Pancreas (tissue), 10 donors: ENCODE measurements around the gene ETV3L. TPM values are rescaled to one million over a fixed set of nuclear protein-coding genes. Genes with fewer than 3 reads are reported as not detected.

Experiments used
- ATAC-seq, 4 donors: fragments of 200-7000 bp; cut with Tn5 transposase; one replicate each; pipeline versions ENCODE4 v1.8.0 to v1.9.1; 2020; ENCODE audit warnings: mild to moderate bottlenecking in 4 of 4, moderate library complexity in 4 of 4
- DNase-seq, 6 donors: peaks; one replicate each; pipeline ENCODE4 v3.0.0-alpha.2; 2020
- FAIRE-seq: peaks from 2 replicates; lab custom pipeline; 2012; peaks lifted over from hg19 to GRCh38; lab: Jason Lieb, UNC
- H3K27ac ChIP-seq, 4 donors: fragments of 200-600 bp; sonication (generic); 1 replicate in 3 of 4; 2 replicates in 1 of 4; pipeline versions ENCODE4 v1.5.0 to v1.8.0; 2020
- H3K27me3 ChIP-seq, 4 donors: fragments of 200-600 bp; one replicate each; pipeline ENCODE4 v1.8.0; 2021
- H3K36me3 ChIP-seq, 3 donors: fragments of 200-600 bp; sonication (generic) in 1 of 3; one replicate each; pipeline versions ENCODE4 v1.5.0 to v1.8.0; 2020 to 2021
- H3K4me1 ChIP-seq, 3 donors: fragments of 200-600 bp; one replicate each; pipeline ENCODE4 v1.8.0; 2021
- H3K4me3 ChIP-seq, 4 donors: fragments of 200-600 bp; sonication (generic) in 2 of 4; one replicate each; pipeline versions ENCODE4 v1.5.0 to v1.8.0; 2020 to 2021
- H3K9me3 ChIP-seq, 4 donors: fragments of 200-600 bp; one replicate each; pipeline ENCODE4 v1.8.0; 2021
- WGBS, 2 donors: extraction: QIAGEN DNeasy Blood & Tissue Kit; methylation state at CpG; one replicate each; pipeline ENCODE4 v1.1.7; 2013; 5-methylcytosine and 5-hydroxymethylcytosine counted together
- intact Hi-C, 3 donors: fragments of 100-400 bp; cut with DNase I; formaldehyde crosslinking; loops; one replicate each; pipeline versions ENCODE4 v1.11.1 to v1.14.2; 2022
- polyA plus RNA-seq, 2 donors: library from polyadenylated mRNA; stranded (reverse); fragments of 200-250 nt; gene quantifications; one replicate each; pipeline ENCODE4 v1.2.3, GENCODE V29; 2013
- total RNA-seq, 6 donors: library from RNA; stranded (reverse); fragmentation: NEBNext Ultra II Directional in 4 of 6; extraction: Animal tissue kit (Norgen Biotek cat#: 25700) in 4 of 6; gene quantifications; one replicate each; pipeline versions ENCODE4 v1.2.1 to v1.2.4, GENCODE V29; 2021 to 2023
- TF ChIP-seq, protein P1 (sequence below), 4 donors: fragments of 200-600 bp; sonication (generic) in 3 of 4; IDR thresholded peaks; one replicate each; pipeline versions ENCODE4 v1.5.0 to v1.8.0; 2021; ENCODE audit warnings: antibody characterized with exemption in 4 of 4
- donor health status: healthy with polysubstance abuse.
- donor health status: DM: no; HTN: no; CAD: no; lungs with moderate emphysema.
- donor health status: DM: no; HTN: no; CAD: no.
- donor health status: control.
- donor health status: control.
- donor health status: Bipolar disorder and iron deficiency.
- donor health status: DM: yes; HTN: yes; CAD: no.
- donor health status: DM: no; HTN: no; CAD: no.
- donor health status: DM: no; HTN: no; CAD: no.
- donor health status: DM: yes; HTN: yes; CAD: no.

ETV3L gene
- total and polyA plus RNA-seq, 8 donors, result 0.14 TPM; not detected in 7

DNA sequence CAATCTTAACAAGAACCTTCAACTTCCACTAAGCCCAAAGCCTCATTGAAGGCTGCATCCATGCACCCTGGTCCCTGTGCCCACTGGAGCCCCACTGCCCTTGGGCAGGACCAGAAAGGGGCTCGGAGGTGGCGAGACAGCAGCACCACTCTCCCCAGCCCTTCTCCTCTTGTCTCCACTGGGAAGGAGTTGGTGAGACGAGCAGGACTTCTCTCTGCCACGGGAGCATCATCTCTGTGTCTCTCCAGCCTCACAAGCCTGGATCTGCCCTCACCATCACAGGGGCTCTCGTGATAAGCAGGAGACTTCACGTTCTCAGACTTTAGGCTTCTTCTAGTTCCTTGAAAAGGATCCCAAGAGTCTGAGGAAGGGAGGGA, 7.2 kb upstream of the ETV3L start:
- WGBS, 2 donors, result 49 to 51% methylated on average over 6 of the region's 6 CpGs
- intact Hi-C loops, result no loop called here
- no peaks in the 10 kb centered on the region for H3K36me3 ChIP-seq

GRCh38 chr1:157105988-157106812, 6.6 kb upstream of the ETV3L start:
- H3K27ac ChIP-seq, result no peak overlapping the region
- no peak overlapping the region for H3K4me3 ChIP-seq
- H3K4me1 ChIP-seq, result no peaks in the 10 kb centered on the region
- ATAC-seq, result peak in 3 of 4 donors; percentile 39 to 81 (median 72)
- DNase-seq, result peak in 2 of 6 donors; percentile 24 to 47
- FAIRE-seq, result no peak
- WGBS, 2 donors, result 45 to 61% methylated on average over 6 of the region's 6 CpGs
- no peaks in the 10 kb centered on the region for H3K9me3 ChIP-seq
- intact Hi-C loops, result no loop called here
- H3K36me3 ChIP-seq, result no peaks in the 10 kb centered on the region
- TF ChIP-seq, protein P1, sequence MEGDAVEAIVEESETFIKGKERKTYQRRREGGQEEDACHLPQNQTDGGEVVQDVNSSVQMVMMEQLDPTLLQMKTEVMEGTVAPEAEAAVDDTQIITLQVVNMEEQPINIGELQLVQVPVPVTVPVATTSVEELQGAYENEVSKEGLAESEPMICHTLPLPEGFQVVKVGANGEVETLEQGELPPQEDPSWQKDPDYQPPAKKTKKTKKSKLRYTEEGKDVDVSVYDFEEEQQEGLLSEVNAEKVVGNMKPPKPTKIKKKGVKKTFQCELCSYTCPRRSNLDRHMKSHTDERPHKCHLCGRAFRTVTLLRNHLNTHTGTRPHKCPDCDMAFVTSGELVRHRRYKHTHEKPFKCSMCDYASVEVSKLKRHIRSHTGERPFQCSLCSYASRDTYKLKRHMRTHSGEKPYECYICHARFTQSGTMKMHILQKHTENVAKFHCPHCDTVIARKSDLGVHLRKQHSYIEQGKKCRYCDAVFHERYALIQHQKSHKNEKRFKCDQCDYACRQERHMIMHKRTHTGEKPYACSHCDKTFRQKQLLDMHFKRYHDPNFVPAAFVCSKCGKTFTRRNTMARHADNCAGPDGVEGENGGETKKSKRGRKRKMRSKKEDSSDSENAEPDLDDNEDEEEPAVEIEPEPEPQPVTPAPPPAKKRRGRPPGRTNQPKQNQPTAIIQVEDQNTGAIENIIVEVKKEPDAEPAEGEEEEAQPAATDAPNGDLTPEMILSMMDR (IDR thresholded peaks at IDR 0.05), result no peak
- peaks cover 0 to 7% (median 0%) of the 10 kb centered on the region in 4 donors for H3K27me3 ChIP-seq

More for the DNA sequence above, 7.2 kb upstream of the ETV3L start:
- ATAC-seq (no peak), DNase-seq (peak in 1 of 6 donors; percentile 38), FAIRE-seq (no peak)
- Histone ChIP-seq H3K4me3 (no peak overlapping the region), H3K4me1 (no peaks in the 10 kb centered on the region), H3K9me3 (no peaks in the 10 kb centered on the region), H3K27ac (no peak overlapping the region), H3K27me3 (peaks cover 0 to 7% (median 0%) of the 10 kb centered on the region in 4 donors)
- TF ChIP-seq, protein P1 (IDR thresholded peaks at IDR 0.05), result no peak

- FAIRE-seq (no peak), DNase-seq (peak in 1 of 6 donors; percentile 49), ATAC-seq (no peak)
- H3K36me3 ChIP-seq, result no peaks in the 10 kb centered on the region
- H3K4me1 ChIP-seq, result no peaks in the 10 kb centered on the region
- WGBS, 2 donors, result 56 to 58% methylated on average over 14 of the region's 14 CpGs
- H3K4me3 ChIP-seq, result no peak overlapping the region
- intact Hi-C loops, result no loop called here
- no peaks in the 10 kb centered on the region for H3K9me3 ChIP-seq
- H3K27me3 ChIP-seq, result peaks cover 0 to 7% (median 0%) of the 10 kb centered on the region in 4 donors
- no peak overlapping the region for H3K27ac ChIP-seq
- TF ChIP-seq, protein P1 (IDR thresholded peaks at IDR 0.05), result no peak
These were observed 5.8 kb upstream of the ETV3L start for GRCh38 chr1:157105298-157105987.

GRCh38 chr1:157104598-157105293, 5.1 kb upstream of the ETV3L start:
- Histone ChIP-seq H3K36me3 (no peaks in the 10 kb centered on the region), H3K4me1 (no peaks in the 10 kb centered on the region), H3K9me3 (no peaks in the 10 kb centered on the region), H3K27ac (no peak overlapping the region), H3K4me3 (no peak overlapping the region), H3K27me3 (peaks cover 0 to 7% (median 0%) of the 10 kb centered on the region in 4 donors)
- WGBS, 2 donors, result 52 to 58% methylated on average over 6 of the region's 6 CpGs
- no peak for ATAC-seq
- intact Hi-C loops, result no loop called here
- peak in 1 of 6 donors; percentile 5 for DNase-seq
- no peak for FAIRE-seq
- TF ChIP-seq, protein P1 (IDR thresholded peaks at IDR 0.05), result no peak
